Urinary bladder (tissue), 4 donors: Measurements from ENCODE around the gene ZNF69. TPM values are rescaled to one million over a fixed set of nuclear protein-coding genes. Genes with fewer than 3 reads are reported as not detected.
A peak's percentile ranks its signal among the peaks of the same experiment; 100 is the strongest.
"Not testable (repeated sequence)": the region's sequence is repeated elsewhere in the genome, so short reads cannot be mapped to it uniquely, and the experiment has no call there.

Experiments used
- DNase-seq: peaks from one replicate; pipeline ENCODE4 v3.0.0-alpha.2; 2015; ENCODE audit errors: extremely low spot score
- H3K27ac ChIP-seq: one replicate; pipeline ENCODE4 v1.5.1; 2013; ENCODE audit warnings: low read depth, mild to moderate bottlenecking, moderate library complexity
- H3K36me3 ChIP-seq: one replicate; pipeline ENCODE4 v1.6.1; 2013; ENCODE audit warnings: mild to moderate bottlenecking, moderate library complexity; ENCODE audit not compliant: insufficient read depth
- H3K4me1 ChIP-seq: one replicate; pipeline ENCODE4 v1.6.1; 2013; ENCODE audit warnings: mild to moderate bottlenecking, moderate library complexity; ENCODE audit not compliant: insufficient read depth
- H3K4me3 ChIP-seq: one replicate; pipeline ENCODE4 v1.5.1; 2013; ENCODE audit warnings: low read depth, low read length
- WGBS: extraction: QIAGEN DNeasy Blood & Tissue Kit; methylation state at CpG from one replicate; pipeline ENCODE4 v1.1.7; 2013; 5-methylcytosine and 5-hydroxymethylcytosine counted together
- polyA plus RNA-seq: library from polyadenylated mRNA; stranded (reverse); fragments of 200-250 nt; gene quantifications from one replicate; pipeline ENCODE4 v1.2.3, GENCODE V29; 2013
- total RNA-seq: library from RNA; depleted of rRNA; stranded (reverse); fragments of >200 nt; gene quantifications from one replicate; pipeline ENCODE4 v1.2.3, GENCODE V29; 2014
- donor health status: healthy with polysubstance abuse.
- donor health status: healthy.

ZNF69 gene
- total and polyA plus RNA-seq, 2 donors, result 2.5 to 26.5 TPM

DNA sequence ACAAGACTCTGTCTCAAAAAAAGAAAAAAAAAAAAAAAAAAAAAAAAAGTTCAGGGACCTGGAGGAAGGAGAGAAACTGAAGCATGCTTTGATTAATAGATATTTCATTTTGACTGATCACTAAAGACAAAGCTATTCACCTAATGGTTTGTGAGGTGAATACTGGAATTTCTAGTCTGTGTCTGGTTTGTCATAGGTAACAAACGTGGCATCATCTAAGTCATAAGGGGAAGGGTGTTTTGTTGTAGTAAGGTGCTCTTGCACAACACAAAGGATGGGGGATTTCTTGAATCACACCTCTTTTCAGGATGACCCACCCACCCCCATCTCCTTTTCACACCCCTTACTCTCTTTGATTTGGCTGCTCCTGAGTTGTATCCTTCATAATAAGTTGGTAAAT is 13.8 kb upstream of the ZNF69 start:
- no peak overlapping the region for H3K4me3 ChIP-seq
- DNase-seq, result no peak
- H3K36me3 ChIP-seq, result no peaks in the 10 kb centered on the region
- no peaks in the 10 kb centered on the region for H3K4me1 ChIP-seq
- WGBS, result 95% methylated on average over 1 of the region's 1 CpG
- no peak overlapping the region for H3K27ac ChIP-seq

DNA sequence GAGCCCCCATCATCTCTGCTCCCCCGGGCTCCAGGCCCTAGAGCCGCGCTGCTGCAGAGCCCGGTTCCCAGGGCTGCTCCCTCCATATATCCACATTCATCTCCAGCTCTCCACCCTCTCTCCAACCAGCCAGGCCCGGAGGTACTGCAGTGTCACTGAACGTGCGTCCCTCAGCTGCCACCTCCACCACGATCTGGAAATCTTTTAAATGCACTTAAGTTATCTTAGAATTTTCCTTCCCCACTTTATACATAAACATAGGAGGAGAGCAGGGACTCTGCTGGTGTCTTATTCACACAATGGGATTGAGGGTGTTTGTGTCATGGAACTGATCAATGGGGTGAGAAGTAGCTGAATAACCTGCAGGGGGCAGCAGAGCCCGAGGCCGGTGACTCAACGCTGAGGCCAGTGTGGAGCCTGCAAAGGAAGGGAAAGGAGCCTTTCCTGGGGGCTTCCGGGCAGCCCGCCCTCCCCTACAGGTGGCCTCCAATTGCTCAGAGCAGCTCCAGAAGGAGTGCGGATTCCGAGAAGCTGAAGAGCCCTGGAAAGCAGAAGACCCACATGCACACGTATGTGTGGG is 7.8 kb upstream of the ZNF69 start:
- H3K4me1 ChIP-seq, H3K36me3 ChIP-seq, H3K4me3 ChIP-seq, DNase-seq, H3K27ac ChIP-seq: not testable (repeated sequence)
- 78% methylated on average over 16 of the region's 16 CpGs for WGBS

DNA sequence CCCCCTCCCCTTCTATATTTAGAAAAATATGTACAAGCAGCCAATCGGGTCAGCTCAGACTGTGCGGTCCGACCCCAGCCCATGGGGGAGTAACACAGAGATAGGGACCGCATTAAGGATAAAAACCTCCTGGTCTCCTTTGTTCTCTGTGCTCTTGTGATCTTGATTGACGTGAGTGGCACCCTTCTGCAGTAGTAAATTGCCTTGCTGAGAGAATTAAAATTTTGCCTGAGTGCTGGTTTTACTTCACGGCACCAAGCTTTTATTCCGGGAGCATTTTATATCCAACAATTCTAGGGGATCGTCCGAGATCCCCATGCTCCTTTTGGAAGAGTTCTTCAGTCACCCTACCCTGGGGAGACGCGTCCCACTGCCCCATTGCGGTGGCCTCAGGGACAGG is 7.0 kb upstream of the ZNF69 start:
- 92% methylated on average over 12 of the region's 12 CpGs for WGBS
- Histone ChIP-seq H3K36me3 (no peaks in the 10 kb centered on the region), H3K4me3 (no peak overlapping the region), H3K27ac (no peak overlapping the region), H3K4me1 (no peaks in the 10 kb centered on the region)
- no peak for DNase-seq

DNA sequence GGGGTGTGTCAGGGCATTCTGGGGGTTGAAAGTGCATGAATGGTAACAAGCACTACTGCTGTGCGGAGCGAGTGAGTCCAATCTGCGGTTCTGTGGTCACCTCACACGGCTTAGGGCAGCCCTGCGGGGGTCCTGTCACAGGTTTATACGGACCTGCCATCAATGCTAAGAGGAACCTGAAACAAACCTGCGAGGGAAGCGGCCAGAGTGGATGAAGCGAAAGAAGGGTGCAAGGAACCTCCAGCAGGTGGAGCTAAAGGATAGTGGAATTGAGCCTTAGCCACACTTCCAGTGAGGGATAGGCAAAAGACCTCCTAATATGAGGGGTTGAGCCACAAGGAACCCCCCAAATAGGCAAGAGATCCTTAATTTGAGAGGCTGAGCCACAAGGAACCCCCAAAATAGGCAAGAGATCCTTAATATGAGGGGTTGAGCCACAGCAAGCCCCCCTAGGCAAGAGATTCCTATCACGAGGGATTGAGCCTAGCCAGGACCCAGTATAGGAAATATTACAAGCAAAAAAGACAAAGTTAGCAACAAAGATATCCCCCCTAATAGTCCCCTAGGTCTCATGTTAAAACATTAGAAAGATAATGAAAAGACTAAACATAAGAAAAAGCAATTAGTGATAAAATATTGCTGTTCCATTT is 6.3 kb upstream of the ZNF69 start:
- Histone ChIP-seq H3K36me3 (no peaks in the 10 kb centered on the region), H3K4me3 (no peak overlapping the region), H3K4me1 (no peaks in the 10 kb centered on the region), H3K27ac (no peak overlapping the region)
- DNase-seq, result peak; percentile 14
- whole genome bisulfite sequencing, result 16% methylated on average over 10 of the region's 10 CpGs

DNA sequence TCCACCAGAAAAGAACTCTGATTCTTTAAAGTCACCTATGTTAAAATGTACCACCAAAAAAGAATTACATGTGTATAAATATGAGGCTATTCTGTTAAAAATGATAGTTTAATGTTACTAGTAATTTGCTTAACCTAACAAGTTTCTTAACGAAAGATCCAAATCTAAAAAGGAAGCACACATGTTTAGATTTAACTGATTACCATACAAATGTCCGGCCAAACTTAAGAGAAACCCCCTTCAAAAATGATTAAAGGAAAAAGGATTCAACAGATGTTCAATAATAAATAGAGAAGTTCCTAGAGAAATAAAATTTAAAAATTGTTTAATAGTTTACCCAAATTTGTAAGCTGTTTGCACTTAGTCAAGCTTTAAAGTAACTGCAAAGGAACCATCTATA is 5.0 kb upstream of the ZNF69 start:
- WGBS, result 57% methylated on average over 2 of the region's 2 CpGs

DNA sequence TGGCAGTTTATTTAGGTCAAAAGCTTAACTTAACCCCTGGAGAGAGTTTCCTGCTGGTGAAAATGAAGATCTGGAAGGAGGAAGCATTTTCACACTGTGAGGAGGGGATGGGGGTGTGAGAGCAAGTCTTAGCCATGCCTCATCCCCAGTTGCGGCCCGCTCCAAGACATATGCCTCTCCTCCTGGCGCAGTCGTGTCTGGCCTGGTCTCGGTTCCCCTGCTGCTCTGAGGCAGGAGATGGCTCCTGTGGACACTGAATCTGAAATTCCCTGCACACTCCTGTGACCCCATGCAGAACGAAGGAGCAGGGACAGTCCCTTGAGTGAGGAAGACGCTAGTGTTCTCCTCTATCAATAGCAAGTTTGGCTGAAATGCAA is 360 bp upstream of the ZNF69 start:
- Histone ChIP-seq H3K4me3 (no peak overlapping the region), H3K27ac (no peak overlapping the region), H3K4me1 (no peaks in the 10 kb centered on the region), H3K36me3 (no peaks in the 10 kb centered on the region)
- 12% methylated on average over 7 of the region's 7 CpGs for WGBS
- DNase-seq, result no peak

More for the DNA sequence above, 5.0 kb upstream of the ZNF69 start:
- H3K4me1 ChIP-seq, result no peaks in the 10 kb centered on the region
- H3K4me3 ChIP-seq, result no peak overlapping the region
- DNase-seq, result no peak
- H3K36me3 ChIP-seq, result no peaks in the 10 kb centered on the region
- no peak overlapping the region for H3K27ac ChIP-seq

DNA sequence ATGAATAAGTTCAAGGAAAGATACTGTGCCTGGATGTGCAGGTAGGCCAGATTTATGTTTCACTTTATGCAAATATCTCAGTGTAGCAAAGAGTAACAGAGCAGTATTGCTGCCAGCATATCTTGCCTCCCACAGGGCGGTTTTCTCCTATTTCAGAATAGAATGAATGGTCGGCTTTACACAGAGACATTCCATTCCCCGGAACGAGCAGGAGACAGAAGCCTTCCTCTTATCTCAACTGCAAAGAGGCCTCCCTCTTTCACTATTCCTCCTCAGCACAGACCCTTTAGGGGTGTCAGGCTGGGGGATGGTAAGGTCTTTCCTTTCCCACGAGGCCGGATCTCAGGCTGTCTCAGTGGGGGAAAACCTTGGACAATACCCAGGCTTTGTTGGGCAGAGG is 2.3 kb downstream of the ZNF69 start:
- not testable (repeated sequence) for DNase-seq
- 57% methylated on average over 6 of the region's 6 CpGs for WGBS

DNA sequence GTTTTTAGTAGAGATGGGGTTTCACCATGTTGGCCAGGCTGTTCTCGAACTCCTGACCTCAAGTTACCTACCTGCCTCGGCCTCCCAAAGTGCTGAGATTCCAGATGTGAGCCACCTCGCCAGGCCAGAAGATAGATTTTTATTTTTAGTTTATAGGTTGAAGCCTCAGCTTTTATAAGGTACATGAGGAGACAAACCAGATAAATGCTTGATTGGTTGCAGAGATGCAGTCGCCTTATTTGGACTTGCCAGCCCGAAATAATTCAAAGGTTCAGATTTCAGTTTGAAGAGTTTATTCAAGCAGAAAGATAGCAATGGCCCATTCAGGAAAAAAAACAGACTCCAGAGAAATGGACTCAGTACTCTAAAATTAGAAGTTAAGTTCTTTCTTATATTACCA is 3.1 kb downstream of the ZNF69 start:
- DNase-seq, result no peak
- no peaks in the 10 kb centered on the region for H3K4me1 ChIP-seq
- H3K36me3 ChIP-seq, result no peaks in the 10 kb centered on the region
- 60% methylated on average over 5 of the region's 5 CpGs for WGBS
- no peak overlapping the region for H3K4me3 ChIP-seq
- H3K27ac ChIP-seq, result no peak overlapping the region

More for the DNA sequence above, 2.3 kb downstream of the ZNF69 start:
- H3K4me3 ChIP-seq, H3K27ac ChIP-seq, H3K4me1 ChIP-seq, H3K36me3 ChIP-seq: not testable (repeated sequence)

DNA sequence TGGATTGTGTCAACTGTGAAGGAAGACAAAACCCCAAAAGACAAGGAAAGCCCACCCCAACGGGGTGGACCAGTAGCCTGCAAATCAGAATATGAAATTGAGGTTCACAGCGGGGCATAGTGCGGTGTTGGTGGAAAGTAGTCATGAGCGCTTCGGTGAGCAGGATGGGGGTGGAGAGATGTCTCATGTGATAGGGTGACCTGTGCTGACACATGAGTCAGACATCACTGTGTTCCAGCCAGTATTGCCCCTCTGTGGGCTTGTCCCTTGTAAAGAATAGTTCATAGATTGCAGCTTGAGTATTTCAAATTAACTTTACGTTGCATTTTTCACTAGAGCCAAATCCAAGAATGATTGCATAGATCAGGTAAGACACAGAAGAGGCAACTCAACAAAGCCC is 7.3 kb downstream of the ZNF69 start:
- H3K4me1 ChIP-seq, result no peaks in the 10 kb centered on the region
- H3K36me3 ChIP-seq, result peaks cover under 1% of the 10 kb centered on the region
- no peak overlapping the region for H3K27ac ChIP-seq
- 96% methylated on average over 6 of the region's 6 CpGs for WGBS
- DNase-seq, result no peak
- no peak overlapping the region for H3K4me3 ChIP-seq

DNA sequence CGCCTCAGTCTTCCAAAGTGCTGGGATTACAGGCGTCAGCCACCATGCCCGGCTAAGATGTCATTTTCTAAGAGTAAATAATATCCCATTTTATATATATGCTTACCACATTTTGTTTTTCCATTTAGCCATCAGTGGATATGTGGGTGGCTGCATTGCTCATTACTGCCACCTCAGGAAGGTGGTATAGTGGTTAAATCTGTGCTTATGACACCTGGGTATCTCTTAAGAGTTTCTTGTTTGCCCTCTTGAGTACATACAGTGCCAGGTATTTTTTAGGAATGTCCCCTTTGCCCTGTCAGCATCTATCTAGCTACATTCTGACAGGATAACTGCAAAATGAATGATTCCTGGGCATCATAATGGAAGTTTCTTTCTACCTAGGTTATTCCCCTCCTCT is 14.6 kb downstream of the ZNF69 start:
- Histone ChIP-seq H3K27ac (no peak overlapping the region), H3K36me3 (peaks cover 18% of the 10 kb centered on the region), H3K4me3 (no peak overlapping the region), H3K4me1 (no peaks in the 10 kb centered on the region)
- whole genome bisulfite sequencing, result over 99% methylated on average over 3 of the region's 3 CpGs
- no peak for DNase-seq

DNA sequence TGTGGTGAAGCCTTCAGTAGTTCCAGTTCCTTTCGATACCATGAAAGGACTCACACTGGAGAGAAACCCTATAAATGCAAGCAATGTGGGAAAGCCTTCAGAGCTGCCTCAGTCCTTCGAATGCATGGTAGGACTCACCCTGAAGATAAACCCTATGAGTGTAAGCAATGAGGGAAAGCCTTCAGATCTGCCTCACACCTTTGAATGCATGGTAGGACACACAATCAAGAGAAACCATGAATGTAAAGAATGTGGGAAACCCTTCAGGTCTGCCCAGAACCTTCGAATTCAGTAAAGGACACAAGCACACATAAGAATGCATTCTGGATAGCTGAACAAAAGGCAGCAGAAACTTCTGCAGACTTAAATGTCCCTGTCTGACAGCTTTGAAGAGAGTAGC is 18.3 kb downstream of the ZNF69 start:
- DNase-seq, result no peak
- Histone ChIP-seq H3K4me3 (no peak overlapping the region), H3K36me3 (peaks cover 16% of the 10 kb centered on the region), H3K27ac (no peak overlapping the region), H3K4me1 (no peaks in the 10 kb centered on the region)
- WGBS, result 97% methylated on average over 3 of the region's 3 CpGs

DNA sequence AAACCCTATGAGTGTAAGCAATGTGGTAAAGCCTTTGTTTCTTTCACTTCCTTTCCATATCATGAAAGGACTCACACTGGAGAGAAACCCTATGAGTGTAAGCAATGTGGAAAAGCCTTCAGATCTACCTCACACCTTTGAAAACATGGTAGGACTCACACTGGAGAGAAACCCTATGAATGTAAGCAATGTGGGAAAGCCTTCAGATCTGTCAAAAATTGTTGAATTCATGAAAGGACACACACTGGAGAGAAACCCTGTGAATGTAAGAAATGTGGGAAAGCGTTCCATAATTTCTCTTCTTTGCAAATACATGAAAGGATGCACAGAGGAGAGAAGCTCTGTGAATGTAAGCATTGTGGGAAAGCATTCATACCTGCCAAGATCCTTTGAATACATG is 24.4 kb downstream of the ZNF69 start:
- 100% methylated on average over 1 of the region's 1 CpG for WGBS
- not testable (repeated sequence) for H3K4me1 ChIP-seq, DNase-seq, H3K36me3 ChIP-seq, H3K27ac ChIP-seq, H3K4me3 ChIP-seq

DNA sequence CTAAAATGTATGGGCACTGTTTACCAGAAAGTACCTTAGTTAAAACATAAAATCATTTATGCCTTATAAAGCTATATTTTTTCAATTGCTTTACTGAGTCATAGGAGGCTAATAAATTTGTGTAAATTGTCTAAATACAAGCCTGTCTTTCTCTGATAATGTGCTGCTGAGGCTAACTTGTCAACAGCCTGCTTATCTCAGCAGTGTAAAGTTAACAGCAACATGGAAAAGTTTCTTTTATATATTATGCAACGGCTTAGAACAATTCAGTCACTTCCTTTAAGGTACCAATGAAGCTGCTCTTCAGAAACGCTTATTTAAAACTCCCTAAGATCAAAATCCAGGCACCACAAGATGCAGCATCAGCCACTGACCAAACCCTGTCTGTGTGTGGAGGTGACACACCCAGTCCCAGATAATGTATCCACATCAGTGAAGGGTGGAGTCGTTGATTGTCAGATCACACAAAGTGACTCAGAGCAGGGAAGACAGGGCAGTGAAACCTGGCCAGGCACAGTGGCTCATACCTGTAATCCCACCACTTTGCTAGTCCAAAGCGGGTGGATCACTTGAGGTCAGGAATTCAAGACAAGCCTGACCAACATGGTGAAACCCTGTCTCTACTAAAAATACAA is 27.0 kb downstream of the ZNF69 start:
- DNase-seq, H3K27ac ChIP-seq, H3K36me3 ChIP-seq, H3K4me3 ChIP-seq, H3K4me1 ChIP-seq: not testable (repeated sequence)
- WGBS, result 89% methylated on average over 4 of the region's 4 CpGs

DNA sequence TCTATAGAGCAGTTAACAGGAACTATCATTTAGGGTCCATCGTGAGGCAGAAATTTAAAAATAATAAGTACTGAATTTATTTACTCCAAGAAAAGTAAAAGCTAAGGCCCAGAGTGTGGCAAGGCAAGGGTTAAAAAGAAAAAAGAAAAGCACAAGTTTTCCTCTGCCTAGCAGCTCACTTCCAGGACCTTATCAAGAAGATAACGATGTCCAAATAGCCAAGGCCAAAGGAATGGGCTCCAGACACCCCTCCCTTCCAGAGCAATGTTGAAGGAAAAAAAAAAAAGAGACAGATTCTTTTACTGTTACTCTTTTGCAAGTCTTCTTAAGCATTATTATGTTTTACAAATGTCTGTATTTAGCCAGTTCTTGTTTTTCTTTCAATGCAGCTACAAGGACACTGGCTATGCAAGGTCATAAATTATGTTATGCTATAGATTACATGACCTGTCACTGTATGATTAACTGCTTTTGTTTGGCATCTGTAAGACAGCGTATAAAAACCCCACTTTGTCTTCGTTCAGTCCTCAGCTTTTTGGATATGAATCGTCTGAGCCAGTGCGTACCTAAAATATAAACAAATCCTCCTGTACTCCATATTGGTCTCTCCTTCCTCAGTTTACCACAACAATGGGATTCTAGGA is 34.4 kb downstream of the ZNF69 start:
- 19% methylated on average over 6 of the region's 6 CpGs for whole genome bisulfite sequencing

More for the DNA sequence above, 34.4 kb downstream of the ZNF69 start:
- Histone ChIP-seq H3K4me3 (no peak overlapping the region), H3K4me1 (no peaks in the 10 kb centered on the region), H3K36me3 (no peaks in the 10 kb centered on the region), H3K27ac (no peak overlapping the region)
- DNase-seq, result no peak
